Prostate gland (tissue), 2 donors: ENCODE results near the gene MPPED2.

Experiments
- POLR2A ChIP-seq: fragments of 450-650 bp; IDR thresholded peaks from one replicate; pipeline ENCODE4 v1.6.1; 2016; ENCODE audit warnings: antibody characterized with exemption, mild to moderate bottlenecking
- POLR2AphosphoS5 ChIP-seq: sonication (generic); formaldehyde crosslinking; IDR thresholded peaks from one replicate; pipeline ENCODE4 v1.6.1; 2017; ENCODE audit warnings: antibody characterized with exemption
- TF ChIP-seq, protein P1 (sequence below), 4 experiments: fragments of 200-600 bp in 2 of 4; fragments of 450-650 bp in 2 of 4; sonication (generic) in 2 of 4; IDR thresholded peaks; 1 replicate in 3 of 4; 2 replicates in 1 of 4; pipeline ENCODE4 v1.5.1; 2016 to 2019; ENCODE audit warnings: antibody characterized with exemption in 4 of 4, mild to moderate bottlenecking in 2 of 4, moderate library complexity in 2 of 4

DNA sequence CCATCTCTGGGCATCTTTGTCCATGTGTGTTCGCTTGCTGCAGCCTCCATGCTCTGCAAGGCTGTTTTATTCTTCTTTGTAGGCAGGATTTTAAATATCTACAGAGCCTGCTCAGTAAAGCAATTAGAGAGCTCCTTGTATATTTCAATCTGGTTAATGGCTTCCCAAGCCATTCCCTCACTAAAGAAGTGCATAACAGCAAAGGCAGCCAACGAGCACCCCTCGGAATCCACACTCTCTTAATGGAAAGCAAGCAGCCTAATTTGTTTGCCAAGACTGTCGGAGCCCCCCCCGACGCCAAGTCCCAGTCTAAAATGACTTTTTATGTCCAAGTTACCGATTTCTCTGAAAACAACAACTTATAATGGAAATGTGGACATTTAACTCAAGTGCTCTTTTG lies 139.6 kb downstream of the MPPED2 start:
- TF ChIP-seq, protein P1, sequence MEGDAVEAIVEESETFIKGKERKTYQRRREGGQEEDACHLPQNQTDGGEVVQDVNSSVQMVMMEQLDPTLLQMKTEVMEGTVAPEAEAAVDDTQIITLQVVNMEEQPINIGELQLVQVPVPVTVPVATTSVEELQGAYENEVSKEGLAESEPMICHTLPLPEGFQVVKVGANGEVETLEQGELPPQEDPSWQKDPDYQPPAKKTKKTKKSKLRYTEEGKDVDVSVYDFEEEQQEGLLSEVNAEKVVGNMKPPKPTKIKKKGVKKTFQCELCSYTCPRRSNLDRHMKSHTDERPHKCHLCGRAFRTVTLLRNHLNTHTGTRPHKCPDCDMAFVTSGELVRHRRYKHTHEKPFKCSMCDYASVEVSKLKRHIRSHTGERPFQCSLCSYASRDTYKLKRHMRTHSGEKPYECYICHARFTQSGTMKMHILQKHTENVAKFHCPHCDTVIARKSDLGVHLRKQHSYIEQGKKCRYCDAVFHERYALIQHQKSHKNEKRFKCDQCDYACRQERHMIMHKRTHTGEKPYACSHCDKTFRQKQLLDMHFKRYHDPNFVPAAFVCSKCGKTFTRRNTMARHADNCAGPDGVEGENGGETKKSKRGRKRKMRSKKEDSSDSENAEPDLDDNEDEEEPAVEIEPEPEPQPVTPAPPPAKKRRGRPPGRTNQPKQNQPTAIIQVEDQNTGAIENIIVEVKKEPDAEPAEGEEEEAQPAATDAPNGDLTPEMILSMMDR (IDR thresholded peaks at IDR 0.05), result no peak
- TF ChIP-seq POLR2A (no peak), POLR2AphosphoS5 (no peak)
